Type B pancreatic cell (in vitro differentiated cells): ENCODE measurements around the gene FAM168A. TPM values are rescaled to one million over a fixed set of nuclear protein-coding genes. Genes with fewer than 3 reads are reported as not detected.
A peak's percentile ranks its signal among the peaks of the same experiment; 100 is the strongest.

Experiments
- DNase-seq: peaks from one replicate; pipeline ENCODE4 v3.0.0; 2021; ENCODE audit warnings: mixed read lengths; ENCODE audit not compliant: unreplicated experiment; ENCODE audit errors: extremely low spot score
- H3K27ac Mint-ChIP-seq: 2 replicates; pipeline ENCODE4 v1.8.0; 2021; ENCODE audit warnings: mild to moderate bottlenecking, mixed read lengths
- H3K27me3 Mint-ChIP-seq: 2 replicates; pipeline ENCODE4 v1.8.0; 2021; ENCODE audit warnings: mixed read lengths
- H3K36me3 Mint-ChIP-seq: 2 replicates; pipeline ENCODE4 v1.8.0; 2021; ENCODE audit warnings: mixed read lengths
- H3K4me1 Mint-ChIP-seq: one replicate; pipeline ENCODE4 v1.8.0; 2021; ENCODE audit warnings: mixed read lengths; ENCODE audit not compliant: unreplicated experiment
- H3K4me3 Mint-ChIP-seq: 2 replicates; pipeline ENCODE4 v1.8.0; 2021; ENCODE audit warnings: mild to moderate bottlenecking, mixed read lengths
- H3K9me3 Mint-ChIP-seq: 2 replicates; pipeline ENCODE4 v1.8.0; 2021; ENCODE audit warnings: mixed read lengths
- total RNA-seq: library from RNA; stranded (reverse); gene quantifications from 2 replicates; pipeline ENCODE4 v1.2.1, GENCODE V29; 2021; ENCODE audit warnings: low replicate concordance
- TF ChIP-seq, protein P1 (sequence below): fragments of 200-600 bp; sonication (generic); conservative IDR thresholded peaks from 2 replicates; pipeline ENCODE4 v1.5.0; 2021; ENCODE audit warnings: antibody characterized with exemption, mild to moderate bottlenecking

The FAM168A gene
- total RNA-seq, 1 donor from 2014 or later = 39.6 TPM

GRCh38 chr11:73393479-73394415, 204.2 kb downstream of the FAM168A start:
- no peaks in the 10 kb centered on the region for H3K36me3 Mint-ChIP-seq
- no peak overlapping the region for H3K27ac Mint-ChIP-seq
- H3K4me1 Mint-ChIP-seq = peaks cover 5% of the 10 kb centered on the region
- H3K9me3 Mint-ChIP-seq = no peaks in the 10 kb centered on the region
- no peak for DNase-seq
- no peaks in the 10 kb centered on the region for H3K27me3 Mint-ChIP-seq
- TF ChIP-seq, protein P1, sequence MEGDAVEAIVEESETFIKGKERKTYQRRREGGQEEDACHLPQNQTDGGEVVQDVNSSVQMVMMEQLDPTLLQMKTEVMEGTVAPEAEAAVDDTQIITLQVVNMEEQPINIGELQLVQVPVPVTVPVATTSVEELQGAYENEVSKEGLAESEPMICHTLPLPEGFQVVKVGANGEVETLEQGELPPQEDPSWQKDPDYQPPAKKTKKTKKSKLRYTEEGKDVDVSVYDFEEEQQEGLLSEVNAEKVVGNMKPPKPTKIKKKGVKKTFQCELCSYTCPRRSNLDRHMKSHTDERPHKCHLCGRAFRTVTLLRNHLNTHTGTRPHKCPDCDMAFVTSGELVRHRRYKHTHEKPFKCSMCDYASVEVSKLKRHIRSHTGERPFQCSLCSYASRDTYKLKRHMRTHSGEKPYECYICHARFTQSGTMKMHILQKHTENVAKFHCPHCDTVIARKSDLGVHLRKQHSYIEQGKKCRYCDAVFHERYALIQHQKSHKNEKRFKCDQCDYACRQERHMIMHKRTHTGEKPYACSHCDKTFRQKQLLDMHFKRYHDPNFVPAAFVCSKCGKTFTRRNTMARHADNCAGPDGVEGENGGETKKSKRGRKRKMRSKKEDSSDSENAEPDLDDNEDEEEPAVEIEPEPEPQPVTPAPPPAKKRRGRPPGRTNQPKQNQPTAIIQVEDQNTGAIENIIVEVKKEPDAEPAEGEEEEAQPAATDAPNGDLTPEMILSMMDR = peak; percentile 88
- no peak overlapping the region for H3K4me3 Mint-ChIP-seq

- H3K4me3 Mint-ChIP-seq = no peak overlapping the region
- no peak for DNase-seq
- no peaks in the 10 kb centered on the region for H3K27me3 Mint-ChIP-seq
- H3K4me1 Mint-ChIP-seq = peaks cover 10% of the 10 kb centered on the region
- TF ChIP-seq, protein P1 = no peak
- H3K36me3 Mint-ChIP-seq = no peaks in the 10 kb centered on the region
- H3K27ac Mint-ChIP-seq = no peak overlapping the region
- H3K9me3 Mint-ChIP-seq = no peaks in the 10 kb centered on the region
Observed at GRCh38 chr11:73393011-73393380, 204.9 kb downstream of the FAM168A start.

GRCh38 chr11:73392108-73393010, 205.6 kb downstream of the FAM168A start:
- peaks cover 15% of the 10 kb centered on the region for H3K4me1 Mint-ChIP-seq
- no peaks in the 10 kb centered on the region for H3K36me3 Mint-ChIP-seq
- H3K9me3 Mint-ChIP-seq = no peaks in the 10 kb centered on the region
- DNase-seq = no peak
- no peak overlapping the region for H3K4me3 Mint-ChIP-seq
- no peaks in the 10 kb centered on the region for H3K27me3 Mint-ChIP-seq
- TF ChIP-seq, protein P1 = no peak
- H3K27ac Mint-ChIP-seq = no peak overlapping the region

DNA sequence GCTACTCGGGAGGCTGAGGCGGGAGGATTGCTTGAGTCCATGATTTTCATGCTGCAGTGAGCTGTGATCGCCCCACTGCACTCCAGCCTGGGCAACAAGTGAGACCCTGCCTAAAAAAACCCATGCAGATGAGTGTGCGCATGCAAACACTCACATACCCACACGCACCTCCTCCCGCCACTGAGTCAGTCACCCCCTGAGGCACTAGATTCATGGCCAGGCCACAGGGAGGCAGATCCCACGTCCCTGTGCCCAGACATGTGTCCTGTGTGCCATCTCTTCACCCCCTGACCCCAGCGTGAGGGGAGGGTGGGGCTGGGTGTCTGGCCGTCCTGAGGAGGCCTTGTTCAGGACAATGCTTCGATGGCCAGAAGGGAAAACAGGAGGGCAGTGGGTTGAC, 206.2 kb downstream of the FAM168A start:
- Mint-ChIP-seq H3K4me1 (peaks cover 20% of the 10 kb centered on the region), H3K36me3 (no peaks in the 10 kb centered on the region), H3K9me3 (no peaks in the 10 kb centered on the region), H3K27me3 (no peaks in the 10 kb centered on the region), H3K27ac (no peak overlapping the region), H3K4me3 (no peak overlapping the region)
- TF ChIP-seq, protein P1 = no peak
- DNase-seq = no peak

DNA sequence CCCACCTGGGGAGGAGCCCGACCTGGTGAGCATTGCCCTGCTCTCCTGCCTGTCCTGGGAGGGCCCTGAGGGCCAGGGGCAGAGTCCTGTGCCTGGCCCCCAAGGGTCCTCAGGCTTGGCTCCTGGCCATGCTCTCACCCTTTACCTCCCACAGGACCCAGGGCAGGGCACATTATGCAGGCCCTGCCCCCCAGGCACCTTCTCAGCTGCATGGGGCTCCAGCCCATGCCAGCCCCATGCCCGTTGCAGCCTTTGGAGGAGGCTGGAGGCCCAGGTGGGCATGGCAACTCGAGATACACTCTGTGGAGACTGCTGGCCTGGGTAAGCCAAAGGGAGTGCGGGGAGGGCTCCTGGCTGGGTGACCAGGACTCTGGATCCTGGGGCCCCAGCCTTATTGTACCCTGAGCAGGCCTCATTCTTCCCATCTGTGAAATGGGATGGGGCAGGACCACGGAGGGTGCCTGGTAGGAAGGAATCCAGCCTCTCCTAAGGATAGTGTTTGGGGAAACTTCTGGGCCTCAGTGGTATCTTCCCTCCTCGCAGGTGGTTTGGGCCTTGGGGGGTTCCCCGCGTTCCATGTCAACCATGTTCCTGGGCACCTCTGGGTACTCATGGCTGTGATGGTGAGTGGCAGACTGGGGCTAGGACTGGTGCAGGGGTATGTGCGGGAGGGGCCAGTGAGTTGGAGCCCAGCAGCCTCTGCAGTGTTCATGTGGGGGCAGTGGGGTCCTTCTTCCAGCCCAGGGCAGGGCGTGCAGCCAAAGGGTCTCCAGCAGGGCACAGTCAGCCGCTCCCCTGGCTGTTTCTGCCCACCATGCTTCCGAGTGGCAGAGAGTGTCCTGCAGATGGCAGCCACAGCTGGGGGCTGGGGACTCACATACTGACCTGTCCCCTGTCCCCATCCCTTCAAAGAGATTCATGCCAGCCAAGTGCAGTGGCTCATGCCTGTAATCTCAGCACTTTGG, 207.0 kb downstream of the FAM168A start:
- Mint-ChIP-seq H3K27ac (no peak overlapping the region), H3K36me3 (no peaks in the 10 kb centered on the region), H3K27me3 (no peaks in the 10 kb centered on the region), H3K4me1 (peaks cover 26% of the 10 kb centered on the region), H3K4me3 (no peak overlapping the region), H3K9me3 (no peaks in the 10 kb centered on the region)
- DNase-seq = no peak
- TF ChIP-seq, protein P1 = no peak
